ENCODE data around the gene SNX7.

Gene SNX7

DNA sequence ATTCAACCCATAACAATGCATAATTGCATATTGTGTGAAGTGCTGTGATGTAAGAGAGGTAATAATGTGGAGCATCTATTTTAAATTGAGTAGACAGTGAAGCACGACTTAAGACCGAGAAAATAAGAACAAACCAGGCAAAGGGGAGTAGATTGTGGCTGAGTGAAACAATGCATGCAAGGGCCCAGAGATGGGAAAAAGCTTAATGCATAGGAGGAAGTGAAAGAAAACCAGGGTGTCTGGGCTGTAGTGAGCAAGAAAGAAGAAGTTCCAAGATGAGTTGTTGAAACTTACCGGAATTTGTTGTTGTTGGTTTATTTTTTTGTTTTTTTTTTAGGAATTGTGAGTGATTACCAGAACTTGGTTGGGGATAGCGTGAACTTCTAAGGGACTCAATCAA lies 104.7 kb downstream of the SNX7 start:
- H3F3A ChIP-seq (ENCODE audit: insufficient read depth), result no peaks in the 10 kb centered on the region
- H3K4me3 ChIP-seq (ENCODE audit: insufficient read depth, low read length, poor library complexity, severe bottlenecking), result no peak overlapping the region
- H3K9me2 ChIP-seq (replicated peaks; ENCODE audit: insufficient read depth, low read length), result no peaks in the 10 kb centered on the region
- no peak overlapping the region for H3K9ac ChIP-seq (ENCODE audit: low read length)
- H3K9me3 ChIP-seq (ENCODE audit: insufficient read depth, low read length), result no peaks in the 10 kb centered on the region
- no peaks in the 10 kb centered on the region for H3K36me3 ChIP-seq (ENCODE audit: low read length)
- H3K4me2 ChIP-seq (ENCODE audit: low read depth, low read length, poor library complexity, severe bottlenecking), result no peak overlapping the region
- no peaks in the 10 kb centered on the region for H4K20me1 ChIP-seq (ENCODE audit: low read depth, low read length)
- no peaks in the 10 kb centered on the region for H3K27me3 ChIP-seq (ENCODE audit: low read length)
- H3K79me2 ChIP-seq (ENCODE audit: insufficient read depth, low read length), result no peaks in the 10 kb centered on the region
- no peak overlapping the region for H3K27ac ChIP-seq (ENCODE audit: low read depth, low read length)
- no peak overlapping the region for H2AFZ ChIP-seq (ENCODE audit: low read depth, low read length, severe bottlenecking)
- TF ChIP-seq, protein P1, sequence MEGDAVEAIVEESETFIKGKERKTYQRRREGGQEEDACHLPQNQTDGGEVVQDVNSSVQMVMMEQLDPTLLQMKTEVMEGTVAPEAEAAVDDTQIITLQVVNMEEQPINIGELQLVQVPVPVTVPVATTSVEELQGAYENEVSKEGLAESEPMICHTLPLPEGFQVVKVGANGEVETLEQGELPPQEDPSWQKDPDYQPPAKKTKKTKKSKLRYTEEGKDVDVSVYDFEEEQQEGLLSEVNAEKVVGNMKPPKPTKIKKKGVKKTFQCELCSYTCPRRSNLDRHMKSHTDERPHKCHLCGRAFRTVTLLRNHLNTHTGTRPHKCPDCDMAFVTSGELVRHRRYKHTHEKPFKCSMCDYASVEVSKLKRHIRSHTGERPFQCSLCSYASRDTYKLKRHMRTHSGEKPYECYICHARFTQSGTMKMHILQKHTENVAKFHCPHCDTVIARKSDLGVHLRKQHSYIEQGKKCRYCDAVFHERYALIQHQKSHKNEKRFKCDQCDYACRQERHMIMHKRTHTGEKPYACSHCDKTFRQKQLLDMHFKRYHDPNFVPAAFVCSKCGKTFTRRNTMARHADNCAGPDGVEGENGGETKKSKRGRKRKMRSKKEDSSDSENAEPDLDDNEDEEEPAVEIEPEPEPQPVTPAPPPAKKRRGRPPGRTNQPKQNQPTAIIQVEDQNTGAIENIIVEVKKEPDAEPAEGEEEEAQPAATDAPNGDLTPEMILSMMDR (IDR thresholded peaks at IDR 0.05; ENCODE audit: insufficient read depth, low read length, poor library complexity, severe bottlenecking), result no peak
- TF ChIP-seq EZH2phosphoT487 (conservative IDR thresholded peaks at IDR 0.05; ENCODE audit: low read length), result no peak

DNA sequence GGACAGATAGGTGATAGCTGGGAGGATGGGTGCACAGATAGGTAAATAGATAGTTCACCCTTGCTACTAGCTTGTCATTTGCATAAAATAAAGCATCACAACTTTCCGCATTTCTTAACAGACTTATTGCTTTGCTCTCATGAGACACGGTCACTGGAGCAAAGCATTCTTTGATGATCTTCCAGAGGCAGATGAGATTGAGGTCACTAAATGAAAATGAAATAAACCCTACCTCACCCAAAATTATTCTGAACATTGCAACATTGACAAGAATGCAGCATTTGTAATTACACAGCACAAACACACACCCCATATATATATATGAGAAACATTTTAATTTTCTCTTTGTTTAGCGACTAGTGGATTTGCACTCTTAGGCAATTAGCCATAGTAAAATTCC lies 107.6 kb downstream of the SNX7 start:
- no peaks in the 10 kb centered on the region for H3K27me3 ChIP-seq (ENCODE audit: low read length)
- H3K9me3 ChIP-seq (ENCODE audit: insufficient read depth, low read length), result no peaks in the 10 kb centered on the region
- no peak overlapping the region for H3K4me2 ChIP-seq (ENCODE audit: low read depth, low read length, poor library complexity, severe bottlenecking)
- TF ChIP-seq EZH2phosphoT487 (conservative IDR thresholded peaks at IDR 0.05; ENCODE audit: low read length), result no peak
- TF ChIP-seq, protein P1 (IDR thresholded peaks at IDR 0.05; ENCODE audit: insufficient read depth, low read length, poor library complexity, severe bottlenecking), result no peak
- no peaks in the 10 kb centered on the region for H3K9me2 ChIP-seq (replicated peaks; ENCODE audit: insufficient read depth, low read length)
- no peaks in the 10 kb centered on the region for H3K36me3 ChIP-seq (ENCODE audit: low read length)
- H3K9ac ChIP-seq (ENCODE audit: low read length), result no peak overlapping the region
- no peaks in the 10 kb centered on the region for H3K79me2 ChIP-seq (ENCODE audit: insufficient read depth, low read length)
- H3K4me3 ChIP-seq (ENCODE audit: insufficient read depth, low read length, poor library complexity, severe bottlenecking), result no peak overlapping the region
- H4K20me1 ChIP-seq (ENCODE audit: low read depth, low read length), result no peaks in the 10 kb centered on the region
- H3F3A ChIP-seq (ENCODE audit: insufficient read depth), result no peaks in the 10 kb centered on the region
- no peak overlapping the region for H2AFZ ChIP-seq (ENCODE audit: low read depth, low read length, severe bottlenecking)
- H3K27ac ChIP-seq (ENCODE audit: low read depth, low read length), result no peak overlapping the region

DNA sequence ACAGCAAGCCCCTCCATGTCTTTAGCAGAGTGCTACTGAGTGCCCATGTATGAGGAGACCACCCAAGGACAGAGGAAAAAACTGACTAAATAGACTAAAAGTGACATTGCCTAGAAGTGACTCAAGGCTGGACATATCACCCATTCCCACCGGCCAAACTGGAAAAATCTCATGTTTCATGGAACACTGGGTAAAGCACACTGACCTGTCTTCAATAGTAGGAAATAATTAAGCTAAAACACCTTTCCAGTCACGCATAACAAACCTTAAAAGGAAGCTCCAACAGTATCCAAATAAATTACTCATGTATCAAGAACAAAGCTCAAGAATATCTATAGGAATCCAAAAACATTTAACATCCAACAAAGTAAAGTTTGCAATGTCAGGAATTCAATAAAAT lies 120.4 kb downstream of the SNX7 start:
- Histone ChIP-seq H3K79me2 (ENCODE audit: insufficient read depth, low read length) (no peaks in the 10 kb centered on the region), H4K20me1 (ENCODE audit: low read depth, low read length) (no peaks in the 10 kb centered on the region), H3K4me2 (ENCODE audit: low read depth, low read length, poor library complexity, severe bottlenecking) (no peak overlapping the region), H3K9ac (ENCODE audit: low read length) (no peak overlapping the region), H3K27me3 (ENCODE audit: low read length) (no peaks in the 10 kb centered on the region), H3K9me3 (ENCODE audit: insufficient read depth, low read length) (no peaks in the 10 kb centered on the region), H2AFZ (ENCODE audit: low read depth, low read length, severe bottlenecking) (no peak overlapping the region), H3K9me2 (replicated peaks; ENCODE audit: insufficient read depth, low read length) (no peaks in the 10 kb centered on the region), H3F3A (ENCODE audit: insufficient read depth) (no peaks in the 10 kb centered on the region), H3K36me3 (ENCODE audit: low read length) (no peaks in the 10 kb centered on the region), H3K4me3 (ENCODE audit: insufficient read depth, low read length, poor library complexity, severe bottlenecking) (no peak overlapping the region), H3K27ac (ENCODE audit: low read depth, low read length) (no peak overlapping the region)
- no peak for TF ChIP-seq EZH2phosphoT487 (conservative IDR thresholded peaks at IDR 0.05; ENCODE audit: low read length)
- TF ChIP-seq, protein P1 (IDR thresholded peaks at IDR 0.05; ENCODE audit: insufficient read depth, low read length, poor library complexity, severe bottlenecking), result no peak

Data from SU-DHL-6 (cell line).